ENCODE measurements around the gene RFX1.
A peak's percentile ranks its signal among the peaks of the same experiment; 100 is the strongest.

Gene RFX1

GRCh38 chr19:13962699-13963602 lies 43.2 kb downstream of the RFX1 start (continued):
- no peak for TF ChIP-seq PATZ1 (CRISPR knock-in tag; IDR thresholded peaks at IDR 0.05; ENCODE audit: borderline replicate concordance)
- no peak for TF ChIP-seq SNAI2 (CRISPR knock-in tag; IDR thresholded peaks at IDR 0.05)
- TF ChIP-seq OSR1 (CRISPR knock-in tag; IDR thresholded peaks at IDR 0.05): no peak
- no peak for TF ChIP-seq ESRRG (CRISPR knock-in tag; IDR thresholded peaks at IDR 0.05)

- ATAC-seq: peak; percentile 8; the same call in 2 of the 3 replicates
- TF ChIP-seq ARNTL (CRISPR knock-in tag; IDR thresholded peaks at IDR 0.05; ENCODE audit: borderline replicate concordance, low read depth) (no peak), CREB5 (CRISPR knock-in tag; IDR thresholded peaks at IDR 0.05; ENCODE audit: low read depth) (no peak), ESRRG (CRISPR knock-in tag; IDR thresholded peaks at IDR 0.05) (no peak), GLIS3 (CRISPR knock-in tag; IDR thresholded peaks at IDR 0.05) (no peak), ZNF70 (CRISPR knock-in tag; IDR thresholded peaks at IDR 0.05) (no peak)
Observed at GRCh38 chr19:13961826-13962698, 44.1 kb downstream of the RFX1 start.

GRCh38 chr19:13960863-13961784 lies 45.0 kb downstream of the RFX1 start:
- no peak for ATAC-seq
- no peak for TF ChIP-seq POU6F1 (CRISPR knock-in tag; IDR thresholded peaks at IDR 0.05; ENCODE audit: borderline replicate concordance, low read depth)
- no peak for TF ChIP-seq PATZ1 (CRISPR knock-in tag; IDR thresholded peaks at IDR 0.05; ENCODE audit: borderline replicate concordance)
- no peak for TF ChIP-seq OSR1 (CRISPR knock-in tag; IDR thresholded peaks at IDR 0.05)
- TF ChIP-seq ZC3H10 (CRISPR knock-in tag; IDR thresholded peaks at IDR 0.05): no peak
- no peak for TF ChIP-seq CSRNP3 (CRISPR knock-in tag; IDR thresholded peaks at IDR 0.05)
- TF ChIP-seq TSHZ2 (CRISPR knock-in tag; IDR thresholded peaks at IDR 0.05): no peak
- TF ChIP-seq ZFP3 (CRISPR knock-in tag; IDR thresholded peaks at IDR 0.05): no peak
- TF ChIP-seq RARB (CRISPR knock-in tag; IDR thresholded peaks at IDR 0.05): no peak
- TF ChIP-seq BACH2 (CRISPR knock-in tag; IDR thresholded peaks at IDR 0.05; ENCODE audit: borderline replicate concordance): no peak
- TF ChIP-seq ZNF565 (CRISPR knock-in tag; conservative IDR thresholded peaks at IDR 0.05; ENCODE audit: low read depth): no peak
- TF ChIP-seq ZNF70 (CRISPR knock-in tag; IDR thresholded peaks at IDR 0.05): no peak
- no peak for TF ChIP-seq ZNF8 (CRISPR knock-in tag; IDR thresholded peaks at IDR 0.05)
- TF ChIP-seq PPARA (CRISPR knock-in tag; IDR thresholded peaks at IDR 0.05; ENCODE audit: borderline replicate concordance): no peak
- no peak for TF ChIP-seq ARNTL (CRISPR knock-in tag; IDR thresholded peaks at IDR 0.05; ENCODE audit: borderline replicate concordance, low read depth)
- no peak for TF ChIP-seq ZFP30 (CRISPR knock-in tag; IDR thresholded peaks at IDR 0.05)
- TF ChIP-seq TCF4 (CRISPR knock-in tag; IDR thresholded peaks at IDR 0.05; ENCODE audit: borderline replicate concordance): no peak

Measured in SK-N-SH treated with all-trans-retinoic acid at 6 μM for 48 hours (cell line).